Heart left ventricle (tissue), 13 donors: ENCODE results near the gene TAS2R50.

Experiments used
- CTCF ChIP-seq, 12 donors: fragments of 200-600 bp; sonication (generic) in 4 of 12; IDR thresholded peaks; one replicate each; pipeline versions ENCODE4 v1.5.0 to v1.8.0; 2018 to 2022; ENCODE audit warnings: antibody characterized with exemption in 12 of 12, mild to moderate bottlenecking in 5 of 12
- POLR2A ChIP-seq, 2 donors: fragments of 450-650 bp; IDR thresholded peaks; one replicate each; pipeline ENCODE4 v1.6.1; 2017; ENCODE audit warnings: antibody characterized with exemption in 2 of 2, mild to moderate bottlenecking in 2 of 2, moderate library complexity in 2 of 2
- donor health status: ischemic (EF 13 %, LVEDD 7.1; RV severe dilation, severe dysfunction).
- donor health status: DM: no; HTN: yes; CAD: no.
- donor health status: DM: no; HTN: no; CAD: no.
- donor health status: ischemic (EF 25% LVEDD 6.9; RV normal size, moderate dysfunction).
- donor health status: ischemic (EF 25% LVEDD 5.7; RV mildly dilated, moderate dysfunction).
- donor health status: ischemic (EF 35%, LVEDD 5.7; RV mildly dilated, moderate dysfunction).
- donor health status: nonischemic (EF 11% LVEDD 7.7; RV severe dilation, severe dysfunction).
- donor health status: DM: yes; HTN: yes; CAD: no.
- donor health status: PGD.
- donor health status: ischemic (EF 29% LVEDD 5.4; RV normal size, mild dysfunction).
- donor health status: nonischemic (EF 23%, LVEDD 6.1; RV moderate dilation, normal function).

GRCh38 chr12:10959804-10960203 lies 26.9 kb downstream of the TAS2R50 start:
- TF ChIP-seq POLR2A (IDR thresholded peaks at IDR 0.05) = no peak
- peak in 5 of 12 donors; percentile 10 to 25 (median 21) for TF ChIP-seq CTCF (IDR thresholded peaks at IDR 0.05)
